ENCODE data around the gene FAM174C.

- TF ChIP-seq SUZ12 (IDR thresholded peaks at IDR 0.05) (no peak), LEF1 (IDR thresholded peaks at IDR 0.05; ENCODE audit: borderline replicate concordance) (no peak), BHLHE40 (IDR thresholded peaks at IDR 0.05; ENCODE audit: borderline replicate concordance) (no peak), ELF4 (IDR thresholded peaks at IDR 0.05) (no peak), HDGF (IDR thresholded peaks at IDR 0.05; ENCODE audit: borderline replicate concordance) (no peak), FOXA1 (IDR thresholded peaks at IDR 0.05) (no peak), SP1 (IDR thresholded peaks at IDR 0.05) (no peak), CTBP1 (IDR thresholded peaks at IDR 0.05; ENCODE audit: borderline replicate concordance) (no peak), TARDBP (IDR thresholded peaks at IDR 0.05) (no peak), FOXK2 (IDR thresholded peaks at IDR 0.05) (no peak), ZNF384 (IDR thresholded peaks at IDR 0.05) (no peak), NFRKB (IDR thresholded peaks at IDR 0.05) (no peak)
- TF ChIP-seq, protein P1, sequence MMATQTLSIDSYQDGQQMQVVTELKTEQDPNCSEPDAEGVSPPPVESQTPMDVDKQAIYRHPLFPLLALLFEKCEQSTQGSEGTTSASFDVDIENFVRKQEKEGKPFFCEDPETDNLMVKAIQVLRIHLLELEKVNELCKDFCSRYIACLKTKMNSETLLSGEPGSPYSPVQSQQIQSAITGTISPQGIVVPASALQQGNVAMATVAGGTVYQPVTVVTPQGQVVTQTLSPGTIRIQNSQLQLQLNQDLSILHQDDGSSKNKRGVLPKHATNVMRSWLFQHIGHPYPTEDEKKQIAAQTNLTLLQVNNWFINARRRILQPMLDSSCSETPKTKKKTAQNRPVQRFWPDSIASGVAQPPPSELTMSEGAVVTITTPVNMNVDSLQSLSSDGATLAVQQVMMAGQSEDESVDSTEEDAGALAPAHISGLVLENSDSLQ (IDR thresholded peaks at IDR 0.05) = no peak
Measured at GRCh38 chr19:1253514-1254080, 21.7 kb upstream of the FAM174C start.
